Loucy (cell line): Measurements from ENCODE around the gene SLC6A9.

Source experiments
- H2AFZ ChIP-seq: fragments of 200-600 bp; sonication (generic); 2 replicates; pipeline ENCODE4 v1.6.0; 2016; ENCODE audit warnings: antibody characterized with exemption, mild to moderate bottlenecking, low read length, moderate library complexity
- H3F3A ChIP-seq: fragments of 200-600 bp; 2 replicates; pipeline ENCODE4 v1.6.0; 2016; ENCODE audit warnings: antibody characterized with exemption, low read depth, mild to moderate bottlenecking
- H3K27me3 ChIP-seq: fragments of 200-600 bp; sonication (generic); 2 replicates; pipeline ENCODE4 v1.6.1; 2014; ENCODE audit warnings: low read length, mild to moderate bottlenecking; ENCODE audit not compliant: insufficient read depth, poor library complexity, severe bottlenecking
- H3K36me3 ChIP-seq: fragments of 200-600 bp; sonication (generic); 2 replicates; pipeline ENCODE4 v1.6.1; 2016; ENCODE audit warnings: low read length; ENCODE audit not compliant: insufficient read depth
- H3K4me1 ChIP-seq: fragments of 200-600 bp; sonication (generic); 2 replicates; pipeline ENCODE4 v1.5.1; 2014; ENCODE audit warnings: low read length, mild to moderate bottlenecking; ENCODE audit not compliant: insufficient read depth, poor library complexity, severe bottlenecking
- H3K4me2 ChIP-seq: fragments of 200-600 bp; sonication (generic); 2 replicates; pipeline ENCODE4 v1.6.0; 2014; ENCODE audit warnings: antibody characterized with exemption, low read length, low read depth, mild to moderate bottlenecking; ENCODE audit not compliant: poor library complexity, severe bottlenecking
- H3K4me3 ChIP-seq: fragments of 200-600 bp; sonication (generic); 2 replicates; pipeline ENCODE4 v1.5.1; 2014; ENCODE audit warnings: low read length, mild to moderate bottlenecking, mixed read lengths; ENCODE audit not compliant: poor library complexity, severe bottlenecking
- H3K79me2 ChIP-seq: fragments of 200-600 bp; sonication (generic); 2 replicates; pipeline ENCODE4 v1.6.1; 2014; ENCODE audit warnings: low read length; ENCODE audit not compliant: insufficient read depth
- H3K9ac ChIP-seq: fragments of 200-600 bp; sonication (generic); 2 replicates; pipeline ENCODE4 v1.6.0; 2014; ENCODE audit warnings: mild to moderate bottlenecking, low read depth, low read length, moderate library complexity; ENCODE audit not compliant: poor library complexity, severe bottlenecking
- H3K9me2 ChIP-seq: fragments of 200-600 bp; sonication (generic); replicated peaks from 2 replicates; pipeline ENCODE4 v1.6.1; 2016; ENCODE audit warnings: low read depth, low read length, mixed read lengths
- H3K9me3 ChIP-seq: fragments of 200-600 bp; sonication (generic); 2 replicates; pipeline ENCODE4 v1.6.1; 2014; ENCODE audit warnings: mild to moderate bottlenecking, antibody characterized with exemption, low read length, low read depth; ENCODE audit not compliant: insufficient read depth
- H4K20me1 ChIP-seq: fragments of 200-600 bp; sonication (generic); 2 replicates; pipeline ENCODE4 v1.6.0; 2014; ENCODE audit warnings: antibody characterized with exemption, low read length, mild to moderate bottlenecking; ENCODE audit not compliant: insufficient read depth, poor library complexity, severe bottlenecking
- CTCF ChIP-seq: fragments of 200-600 bp; sonication (generic); conservative IDR thresholded peaks from 2 replicates; pipeline ENCODE4 v1.5.1; 2014; ENCODE audit warnings: mild to moderate bottlenecking, antibody characterized with exemption, low read length
- EZH2phosphoT487 ChIP-seq: fragments of 200-600 bp; IDR thresholded peaks from 2 replicates; pipeline ENCODE4 v1.6.1; 2018; ENCODE audit warnings: antibody characterized with exemption, mild to moderate bottlenecking, moderate library complexity, borderline replicate concordance

The SLC6A9 gene

GRCh38 chr1:44029260-44029910, 1.9 kb downstream of the SLC6A9 start:
- Histone ChIP-seq H4K20me1 (no peaks in the 10 kb centered on the region), H3K4me2 (peak overlapping the region; percentile 84), H3K4me3 (peak overlapping the region; percentile 82), H3K9me3 (no peaks in the 10 kb centered on the region), H3F3A (no peaks in the 10 kb centered on the region), H3K36me3 (no peaks in the 10 kb centered on the region), H3K9ac (peak overlapping the region; percentile 74), H3K4me1 (peaks cover 16% of the 10 kb centered on the region), H3K27me3 (no peaks in the 10 kb centered on the region), H2AFZ (peak overlapping the region; percentile 97), H3K79me2 (no peaks in the 10 kb centered on the region), H3K9me2 (no peaks in the 10 kb centered on the region)
- no peak for TF ChIP-seq EZH2phosphoT487
- no peak for TF ChIP-seq CTCF

- H3K4me2 ChIP-seq = no peak overlapping the region
These were observed 3.9 kb downstream of the SLC6A9 start for GRCh38 chr1:44027320-44027719.

GRCh38 chr1:44025816-44026215, 5.4 kb downstream of the SLC6A9 start:
- no peak overlapping the region for H3K4me3 ChIP-seq
- TF ChIP-seq CTCF = no peak
- TF ChIP-seq EZH2phosphoT487 = no peak
- H3K9ac ChIP-seq = no peak overlapping the region
- H3K9me3 ChIP-seq = no peaks in the 10 kb centered on the region
- no peaks in the 10 kb centered on the region for H3K79me2 ChIP-seq
- H3K4me1 ChIP-seq = peaks cover 10% of the 10 kb centered on the region
- no peaks in the 10 kb centered on the region for H4K20me1 ChIP-seq
- no peaks in the 10 kb centered on the region for H3K9me2 ChIP-seq
- H3K4me2 ChIP-seq = no peak overlapping the region
- no peaks in the 10 kb centered on the region for H3K27me3 ChIP-seq
- no peak overlapping the region for H2AFZ ChIP-seq
- no peaks in the 10 kb centered on the region for H3K36me3 ChIP-seq
- no peaks in the 10 kb centered on the region for H3F3A ChIP-seq

More at GRCh38 chr1:44027320-44027719, 3.9 kb downstream of the SLC6A9 start:
- Histone ChIP-seq H3K9ac (no peak overlapping the region), H3K27me3 (no peaks in the 10 kb centered on the region), H3F3A (no peaks in the 10 kb centered on the region), H3K4me1 (peaks cover 16% of the 10 kb centered on the region), H3K4me3 (no peak overlapping the region), H3K36me3 (no peaks in the 10 kb centered on the region), H3K9me2 (no peaks in the 10 kb centered on the region), H2AFZ (no peak overlapping the region), H4K20me1 (no peaks in the 10 kb centered on the region), H3K9me3 (no peaks in the 10 kb centered on the region), H3K79me2 (no peaks in the 10 kb centered on the region)
- TF ChIP-seq CTCF = no peak
- TF ChIP-seq EZH2phosphoT487 = no peak
